ENCODE measurements around the gene MAEA. TPM values are rescaled to one million over a fixed set of nuclear protein-coding genes. Genes with fewer than 3 reads are reported as not detected.
A peak's percentile ranks its signal among the peaks of the same experiment; 100 is the strongest.

The MAEA gene
- total RNA-seq, 2 donors from 2014 or later, result 37.5 to 43.7 TPM

- intact Hi-C loops (cut with DNase I), result no loop called here
- no peak for DNase-seq (ENCODE audit: low spot score)
Observed at GRCh38 chr4:1339489-1339888, 49.8 kb downstream of the MAEA start.

- intact Hi-C loops (cut with DNase I), result no loop called here
- no peak for DNase-seq (ENCODE audit: low spot score)
Observed at GRCh38 chr4:1340181-1340747, 50.6 kb downstream of the MAEA start.

GRCh38 chr4:1340861-1341260, 51.2 kb downstream of the MAEA start:
- intact Hi-C loops (cut with DNase I), result no loop called here
- DNase-seq (ENCODE audit: low spot score), result no peak

- no peak for DNase-seq (ENCODE audit: low spot score)
- intact Hi-C loops (cut with DNase I), result no loop called here
Observed at GRCh38 chr4:1342003-1342402, 52.3 kb downstream of the MAEA start.

- no peak for DNase-seq (ENCODE audit: low spot score)
- intact Hi-C loops (cut with DNase I), result no loop called here
Observed at GRCh38 chr4:1344696-1345095, 55.0 kb downstream of the MAEA start.

- no peak for DNase-seq (ENCODE audit: low spot score)
- intact Hi-C loops (cut with DNase I), result loop anchor here in 1 of 2 donors (2.0 kb wide), 1 partner anchor 97 kb away; the partner anchor contains the start of gene CTBP1
Observed at GRCh38 chr4:1345903-1346780, 56.5 kb downstream of the MAEA start.

GRCh38 chr4:1346781-1347409, 57.2 kb downstream of the MAEA start, which contains the start of gene UVSSA:
UVSSA (plus strand) TSS chr4:1347208; CDS start chr4:1348092, 884 bp downstream.
- DNase-seq (ENCODE audit: low spot score), result peak; percentile 100
- intact Hi-C loops (cut with DNase I), result loop anchor here in 1 of 2 donors (2.0 kb wide), 1 partner anchor 98 kb away; the partner anchor contains the start of gene CTBP1

- intact Hi-C loops (cut with DNase I), result loop anchor here in 1 of 2 donors (2.0 kb wide), 1 partner anchor 99 kb away; the partner anchor contains the start of gene CTBP1
Observed at GRCh38 chr4:1347410-1347864, 57.7 kb downstream of the MAEA start.

GRCh38 chr4:1348014-1348513, 58.4 kb downstream of the MAEA start:
- DNase-seq (ENCODE audit: low spot score), result no peak
- intact Hi-C loops (cut with DNase I), result no loop called here

More at GRCh38 chr4:1347410-1347864, 57.7 kb downstream of the MAEA start:
- peak; percentile 94 for DNase-seq (ENCODE audit: low spot score)

GRCh38 chr4:1348746-1349145, 59.1 kb downstream of the MAEA start:
- intact Hi-C loops (cut with DNase I), result no loop called here
- no peak for DNase-seq (ENCODE audit: low spot score)

GRCh38 chr4:1349359-1350168, 59.9 kb downstream of the MAEA start:
- intact Hi-C loops (cut with DNase I), result loop anchor here in 1 of 2 donors (10.0 kb wide), 2 partner anchors 275 to 375 kb away; partner anchors contain the start of genes TACC3 and TMEM129
- DNase-seq (ENCODE audit: low spot score), result no peak

GRCh38 chr4:1350169-1350520, 60.5 kb downstream of the MAEA start:
- intact Hi-C loops (cut with DNase I), result loop anchor here in 1 of 2 donors (10.0 kb wide), 2 partner anchors 275 to 375 kb away; partner anchors contain the start of genes TACC3 and TMEM129
- no peak for DNase-seq (ENCODE audit: low spot score)

GRCh38 chr4:1351854-1352566, 62.3 kb downstream of the MAEA start:
- DNase-seq (ENCODE audit: low spot score), result peak; percentile 94
- intact Hi-C loops (cut with DNase I), result loop anchor here in 1 of 2 donors (10.0 kb wide), 2 partner anchors 273 to 373 kb away; partner anchors contain the start of genes TACC3 and TMEM129

- DNase-seq (ENCODE audit: low spot score), result no peak
- intact Hi-C loops (cut with DNase I), result loop anchor here in 1 of 2 donors (10.0 kb wide), 2 partner anchors 272 to 372 kb away; partner anchors contain the start of genes TACC3 and TMEM129
Observed at GRCh38 chr4:1352567-1352900, 62.8 kb downstream of the MAEA start.

- no peak for DNase-seq (ENCODE audit: low spot score)
- intact Hi-C loops (cut with DNase I), result loop anchor here in 1 of 2 donors (10.0 kb wide), 2 partner anchors 271 to 371 kb away; partner anchors contain the start of genes TACC3 and TMEM129
Observed at GRCh38 chr4:1353186-1354055, 63.7 kb downstream of the MAEA start.

- DNase-seq (ENCODE audit: low spot score), result no peak
- intact Hi-C loops (cut with DNase I), result loop anchor here in 1 of 2 donors (10.0 kb wide), 2 partner anchors 270 to 370 kb away; partner anchors contain the start of genes TACC3 and TMEM129
Observed at GRCh38 chr4:1354136-1354982, 64.7 kb downstream of the MAEA start.
